NCI-H1694 (cell line): ENCODE results near the gene SRC.

Source experiments
- DNase-seq: peaks from one replicate; lab custom pipeline; 2025; lab: John Stamatoyannopoulos, UW

SRC gene

DNA sequence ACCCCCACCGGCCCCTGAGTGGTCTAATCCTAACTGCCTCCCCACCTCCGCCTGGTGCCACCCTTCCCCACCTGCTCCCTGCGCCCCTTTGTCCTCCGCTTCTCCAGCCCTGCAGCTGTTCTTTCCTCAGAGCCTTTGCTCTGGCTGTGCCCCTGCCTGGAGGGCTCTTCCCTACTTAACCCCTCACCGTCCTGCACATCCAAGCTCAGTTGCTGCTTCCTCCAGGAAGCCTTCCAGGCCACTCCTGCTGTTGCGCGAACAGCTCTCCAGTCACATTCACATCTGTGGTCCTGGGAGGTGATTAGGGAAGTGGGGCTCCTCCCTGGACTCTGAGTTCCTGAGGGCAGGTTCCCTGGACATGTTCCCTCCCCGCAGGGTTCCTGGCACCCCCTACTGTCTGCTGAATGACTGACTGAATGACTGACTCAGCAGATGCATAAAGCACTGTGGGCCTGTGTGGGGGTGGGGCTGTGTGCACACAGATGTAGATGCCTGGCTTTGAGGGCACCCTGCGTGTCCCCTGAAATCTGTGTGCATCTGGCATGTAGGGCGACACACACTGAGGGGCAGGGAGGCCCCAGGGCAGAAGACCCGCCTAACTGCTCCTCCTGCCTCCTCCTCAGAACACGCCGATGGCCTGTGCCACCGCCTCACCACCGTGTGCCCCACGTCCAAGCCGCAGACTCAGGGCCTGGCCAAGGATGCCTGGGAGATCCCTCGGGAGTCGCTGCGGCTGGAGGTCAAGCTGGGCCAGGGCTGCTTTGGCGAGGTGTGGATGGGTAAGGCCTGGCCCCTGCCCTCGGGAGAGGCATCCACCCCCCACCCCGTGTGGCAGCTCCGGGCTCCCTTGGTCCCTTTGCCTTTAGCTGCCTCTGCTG is 51.4 kb downstream of the SRC start:
- no peak for DNase-seq

DNA sequence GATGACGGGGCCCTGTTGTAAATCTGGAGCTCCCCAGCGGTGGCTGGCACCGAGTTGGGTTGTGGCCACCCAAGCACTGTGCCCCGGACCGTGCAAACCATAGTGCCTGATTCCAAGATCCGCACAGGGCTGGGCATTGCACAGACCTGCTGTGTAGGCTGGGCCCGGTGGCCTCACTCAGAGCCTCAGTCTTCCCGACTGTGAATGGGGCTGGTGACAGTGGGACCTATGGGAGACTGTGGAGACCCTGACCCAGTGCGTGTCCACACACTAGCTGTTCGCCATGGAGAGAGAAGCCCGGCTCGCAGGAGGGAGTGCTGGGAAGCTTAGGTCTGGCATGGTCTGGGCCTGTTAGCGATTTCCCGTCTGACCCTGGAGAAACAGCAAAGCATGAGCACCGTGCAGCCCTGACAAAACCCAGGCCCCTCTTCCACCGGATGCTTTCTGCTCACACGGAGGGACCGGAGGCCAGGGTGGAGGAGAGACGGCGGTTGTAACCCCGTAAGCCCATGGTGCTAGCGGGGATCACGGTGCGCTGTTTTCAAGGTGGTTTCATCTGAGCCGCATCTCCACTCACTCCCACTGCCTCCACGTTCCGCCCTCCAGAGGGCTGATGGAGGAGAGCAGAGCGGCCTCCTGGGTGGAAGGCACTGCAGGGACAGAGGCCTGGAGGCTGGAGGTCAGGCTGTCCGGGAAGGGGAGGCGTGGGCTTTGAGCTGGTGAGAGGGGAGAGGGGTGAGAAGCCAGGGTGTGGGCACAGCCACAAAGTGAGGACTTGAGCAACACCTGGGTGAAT is 52.2 kb downstream of the SRC start:
- DNase-seq, result no peak

DNA sequence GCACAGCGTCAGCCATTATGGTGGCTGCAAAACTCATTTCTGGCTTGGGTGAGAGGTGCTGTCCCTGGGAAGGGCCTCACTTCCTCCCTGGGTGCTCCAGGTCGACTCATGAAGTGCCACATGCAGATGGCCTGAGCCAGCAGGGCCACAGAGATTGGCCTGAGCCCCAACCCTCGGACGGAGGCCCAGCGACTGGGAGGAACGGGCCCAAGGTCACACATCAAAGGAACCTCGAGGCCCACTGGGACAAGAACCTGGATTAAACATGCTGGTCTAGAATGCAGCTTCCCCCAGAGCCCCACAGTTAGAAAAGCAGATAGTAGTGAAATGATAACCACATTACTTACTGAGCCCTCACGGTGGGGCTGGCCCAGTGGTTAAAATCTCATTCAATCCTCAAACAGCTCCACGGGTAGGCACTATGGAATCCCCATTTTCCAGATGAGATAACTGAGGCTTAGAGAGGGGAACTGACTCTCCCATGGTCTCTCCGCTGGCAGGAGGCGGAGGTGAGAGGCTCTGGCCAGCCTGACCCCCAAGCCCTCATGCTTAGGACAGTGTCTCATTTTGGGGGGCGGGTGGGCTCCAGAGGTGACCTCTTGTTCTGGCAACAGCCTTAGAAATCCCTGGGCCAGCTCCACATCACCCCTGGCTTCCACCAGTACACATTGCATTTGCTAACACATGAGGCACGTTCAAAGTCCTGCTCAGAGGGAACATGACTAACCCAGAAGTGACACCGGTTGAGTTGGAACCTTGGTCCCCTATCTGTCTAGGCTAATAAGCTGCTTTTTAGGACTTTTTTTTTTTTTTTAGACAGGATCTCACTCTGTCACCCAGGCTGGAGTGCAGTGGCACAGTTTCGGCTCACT is 53.0 kb downstream of the SRC start:
- no peak for DNase-seq

DNA sequence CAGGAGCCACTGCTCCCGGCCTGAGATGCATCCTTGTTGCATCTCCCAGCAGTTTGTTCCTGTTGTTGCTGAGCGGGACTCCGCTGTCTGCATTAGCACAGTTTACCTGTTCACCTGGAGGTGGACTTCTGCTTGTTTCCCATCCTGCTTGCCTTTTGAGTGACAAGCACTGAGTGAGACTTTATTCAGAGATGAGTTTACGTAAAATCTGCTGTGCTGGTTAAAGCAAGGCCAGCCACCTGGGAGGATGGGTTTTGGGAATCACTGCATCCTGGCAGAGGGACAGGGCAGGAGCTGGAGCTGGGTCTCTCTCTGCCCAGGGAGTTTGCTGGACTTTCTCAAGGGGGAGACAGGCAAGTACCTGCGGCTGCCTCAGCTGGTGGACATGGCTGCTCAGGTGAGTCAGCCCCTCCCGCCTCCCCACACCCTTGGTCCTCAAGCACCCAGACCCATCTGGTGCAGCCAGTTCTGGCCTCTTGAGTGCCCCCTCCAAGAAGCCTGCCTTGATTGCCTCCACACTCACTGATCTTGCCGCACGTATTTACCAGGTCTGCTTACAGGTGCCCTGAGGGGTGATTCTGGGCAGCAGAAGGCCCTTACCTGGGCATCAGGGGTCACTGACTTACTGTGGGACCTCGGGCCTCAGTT is 55.5 kb downstream of the SRC start:
- no peak for DNase-seq

DNA sequence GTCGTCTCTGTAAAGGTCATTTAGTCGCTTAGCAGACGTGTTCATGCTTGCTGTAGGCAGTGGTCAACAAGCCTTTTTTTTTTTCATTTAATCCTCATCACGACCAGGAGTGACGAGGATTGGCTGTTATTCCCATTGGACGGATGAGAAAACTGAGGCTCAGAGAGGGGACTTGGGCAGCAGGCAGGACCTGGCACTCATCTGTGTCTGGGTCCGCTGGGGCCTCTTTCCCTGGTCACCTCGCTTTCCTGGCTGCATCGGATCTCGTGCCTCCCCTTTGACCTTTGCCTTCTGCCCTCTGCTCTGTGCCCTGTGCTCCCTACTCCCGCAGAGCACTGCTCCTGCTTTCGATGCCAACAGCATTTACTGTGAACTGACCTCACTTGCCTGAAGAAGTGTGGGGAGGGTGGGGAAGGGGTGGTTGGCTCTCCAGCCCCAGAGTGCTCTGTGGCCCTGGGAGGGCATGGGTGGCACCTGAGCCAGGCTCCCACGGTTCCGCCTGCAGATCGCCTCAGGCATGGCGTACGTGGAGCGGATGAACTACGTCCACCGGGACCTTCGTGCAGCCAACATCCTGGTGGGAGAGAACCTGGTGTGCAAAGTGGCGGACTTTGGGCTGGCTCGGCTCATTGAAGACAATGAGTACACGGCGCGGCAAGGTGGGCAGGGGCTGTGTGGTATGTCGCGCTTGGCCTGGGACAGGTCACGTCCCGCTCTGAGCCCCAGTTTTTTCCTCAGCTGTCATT is 56.2 kb downstream of the SRC start:
- DNase-seq, result no peak

DNA sequence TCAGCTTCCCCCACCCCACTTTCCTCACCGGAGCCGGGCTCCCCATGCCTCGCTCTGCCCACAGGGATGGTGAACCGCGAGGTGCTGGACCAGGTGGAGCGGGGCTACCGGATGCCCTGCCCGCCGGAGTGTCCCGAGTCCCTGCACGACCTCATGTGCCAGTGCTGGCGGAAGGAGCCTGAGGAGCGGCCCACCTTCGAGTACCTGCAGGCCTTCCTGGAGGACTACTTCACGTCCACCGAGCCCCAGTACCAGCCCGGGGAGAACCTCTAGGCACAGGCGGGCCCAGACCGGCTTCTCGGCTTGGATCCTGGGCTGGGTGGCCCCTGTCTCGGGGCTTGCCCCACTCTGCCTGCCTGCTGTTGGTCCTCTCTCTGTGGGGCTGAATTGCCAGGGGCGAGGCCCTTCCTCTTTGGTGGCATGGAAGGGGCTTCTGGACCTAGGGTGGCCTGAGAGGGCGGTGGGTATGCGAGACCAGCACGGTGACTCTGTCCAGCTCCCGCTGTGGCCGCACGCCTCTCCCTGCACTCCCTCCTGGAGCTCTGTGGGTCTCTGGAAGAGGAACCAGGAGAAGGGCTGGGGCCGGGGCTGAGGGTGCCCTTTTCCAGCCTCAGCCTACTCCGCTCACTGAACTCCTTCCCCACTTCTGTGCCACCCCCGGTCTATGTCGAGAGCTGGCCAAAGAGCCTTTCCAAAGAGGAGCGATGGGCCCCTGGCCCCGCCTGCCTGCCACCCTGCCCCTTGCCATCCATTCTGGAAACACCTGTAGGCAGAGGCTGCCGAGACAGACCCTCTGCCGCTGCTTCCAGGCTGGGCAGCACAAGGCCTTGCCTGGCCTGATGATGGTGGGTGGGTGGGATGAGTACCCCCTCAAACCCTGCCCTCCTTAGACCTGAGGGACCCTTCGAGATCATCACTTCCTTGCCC is 57.4 kb downstream of the SRC start:
- no peak for DNase-seq

DNA sequence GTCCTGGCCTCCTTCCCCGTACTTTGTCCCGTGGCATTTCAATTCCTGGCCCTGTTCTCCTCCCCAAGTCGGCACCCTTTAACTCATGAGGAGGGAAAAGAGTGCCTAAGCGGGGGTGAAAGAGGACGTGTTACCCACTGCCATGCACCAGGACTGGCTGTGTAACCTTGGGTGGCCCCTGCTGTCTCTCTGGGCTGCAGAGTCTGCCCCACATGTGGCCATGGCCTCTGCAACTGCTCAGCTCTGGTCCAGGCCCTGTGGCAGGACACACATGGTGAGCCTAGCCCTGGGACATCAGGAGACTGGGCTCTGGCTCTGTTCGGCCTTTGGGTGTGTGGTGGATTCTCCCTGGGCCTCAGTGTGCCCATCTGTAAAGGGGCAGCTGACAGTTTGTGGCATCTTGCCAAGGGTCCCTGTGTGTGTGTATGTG is 58.5 kb downstream of the SRC start:
- no peak for DNase-seq

DNA sequence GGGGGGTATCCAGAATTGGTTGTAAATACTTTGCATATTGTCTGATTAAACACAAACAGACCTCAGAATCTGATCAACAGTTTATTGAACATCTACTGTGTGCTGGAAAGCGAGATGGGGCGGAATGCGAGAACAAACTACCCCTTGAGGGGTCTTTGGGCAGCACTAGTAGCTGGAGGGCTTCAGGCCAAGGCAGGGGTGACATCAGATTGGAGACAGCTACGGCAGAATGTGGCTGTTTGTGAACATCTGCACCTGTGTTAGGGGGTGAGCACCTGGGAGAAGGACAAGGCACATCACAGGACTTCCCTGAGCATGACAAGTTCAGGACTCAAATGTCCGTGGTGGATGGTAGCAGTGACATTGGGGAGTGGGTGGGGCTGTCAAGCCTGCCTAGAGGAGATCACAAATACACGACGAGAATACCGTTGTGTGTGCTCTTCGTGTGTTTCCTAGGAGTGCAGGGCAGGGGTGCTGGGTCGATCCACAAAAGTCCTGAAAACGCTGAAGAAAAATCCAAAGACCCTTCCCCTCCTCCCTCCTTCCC is 59.5 kb downstream of the SRC start:
- no peak for DNase-seq

DNA sequence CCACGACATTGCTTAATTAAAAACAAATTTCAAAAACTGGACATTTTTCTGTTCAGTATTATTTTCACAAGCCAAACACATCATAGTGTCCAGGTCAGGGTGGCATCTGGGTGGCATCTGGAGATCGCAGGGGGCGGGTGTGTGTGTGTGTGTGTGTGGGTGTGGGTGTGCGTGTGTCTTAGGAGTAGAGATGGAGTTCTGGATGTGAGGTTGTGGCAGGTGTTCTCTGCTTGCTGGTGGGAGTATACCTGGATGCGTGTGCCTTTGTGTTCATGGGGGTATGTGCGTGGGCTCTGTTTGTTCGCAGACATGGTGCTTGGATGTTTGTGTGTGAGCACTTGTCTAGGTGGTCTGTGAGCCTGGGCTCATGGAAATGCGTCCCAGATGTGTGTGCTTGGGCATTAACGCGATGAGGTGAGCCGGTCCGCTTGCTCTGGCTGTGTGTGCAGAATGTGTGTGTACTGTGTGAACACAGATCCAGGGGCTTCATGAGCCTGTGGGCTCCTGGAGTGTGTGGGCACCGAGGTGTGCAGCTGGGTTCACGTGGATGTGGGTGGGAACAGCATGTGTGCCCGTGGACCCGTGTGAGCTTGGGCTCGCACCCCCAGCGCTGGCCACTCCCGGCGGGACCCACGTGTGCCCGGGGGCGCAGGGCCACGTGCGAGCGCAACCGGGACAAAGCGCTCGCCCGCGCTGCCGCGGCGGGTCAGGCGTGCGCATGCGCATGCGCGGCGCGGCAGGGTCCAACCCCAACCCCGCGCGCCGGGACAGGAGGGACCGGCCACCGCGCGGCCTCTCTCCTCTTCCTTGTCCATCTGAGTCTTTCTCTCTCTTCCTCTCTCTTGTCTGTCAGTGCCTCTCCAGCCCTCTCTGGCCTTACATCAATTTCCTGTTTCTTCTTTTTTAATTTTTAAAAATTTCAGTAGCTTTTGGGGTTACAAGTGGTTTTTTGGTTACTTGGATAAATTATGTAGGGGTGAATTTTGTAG is 60.4 kb downstream of the SRC start:
- no peak for DNase-seq

DNA sequence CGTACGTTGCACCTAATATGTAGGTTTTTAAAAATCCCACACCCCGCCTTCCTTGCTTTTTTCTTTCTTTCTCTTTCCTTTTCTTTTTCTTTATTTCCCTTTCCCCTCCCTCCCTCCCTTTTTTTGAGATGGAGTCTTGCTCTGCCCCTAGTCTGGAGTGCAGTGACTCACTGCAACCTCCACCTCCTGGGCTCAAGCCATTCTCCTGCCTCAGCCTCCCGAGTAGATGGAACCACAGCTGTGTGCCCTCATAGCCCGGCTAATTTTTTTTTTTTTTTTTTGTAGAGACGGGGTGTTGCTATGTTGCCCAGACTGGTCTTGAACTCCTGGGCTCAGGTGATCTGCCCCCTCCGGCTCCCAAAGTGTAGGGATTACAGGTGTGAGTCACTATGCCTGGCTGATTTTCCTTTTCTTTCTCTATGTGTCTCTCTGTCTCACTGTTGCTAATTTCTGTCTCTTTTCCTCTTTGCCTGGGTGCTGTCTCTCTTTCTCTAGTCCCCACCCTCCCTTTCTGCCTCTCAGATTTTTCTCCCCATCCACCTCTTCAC is 61.2 kb downstream of the SRC start:
- no peak for DNase-seq

DNA sequence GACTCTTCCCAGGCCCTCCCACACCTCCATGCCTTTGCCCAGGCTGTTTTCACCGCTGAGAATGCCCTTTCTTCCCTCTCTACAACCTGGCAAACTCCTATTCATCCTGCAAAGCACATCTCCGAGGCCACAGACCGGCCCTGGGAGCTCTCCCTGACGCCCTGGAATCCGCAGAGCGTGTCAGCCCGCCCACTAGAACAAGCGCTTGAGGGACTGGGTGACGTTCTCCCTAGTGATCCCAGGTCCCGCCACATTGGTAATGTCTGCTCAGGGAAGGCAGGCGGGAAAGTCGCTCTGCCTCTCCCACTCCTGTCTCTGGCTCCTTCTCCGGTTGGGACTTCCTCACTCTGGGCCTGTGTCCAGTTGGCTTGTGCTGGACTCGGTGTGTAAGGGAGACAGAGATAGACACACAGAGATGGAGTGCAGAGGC is 61.6 kb downstream of the SRC start:
- DNase-seq, result no peak

DNA sequence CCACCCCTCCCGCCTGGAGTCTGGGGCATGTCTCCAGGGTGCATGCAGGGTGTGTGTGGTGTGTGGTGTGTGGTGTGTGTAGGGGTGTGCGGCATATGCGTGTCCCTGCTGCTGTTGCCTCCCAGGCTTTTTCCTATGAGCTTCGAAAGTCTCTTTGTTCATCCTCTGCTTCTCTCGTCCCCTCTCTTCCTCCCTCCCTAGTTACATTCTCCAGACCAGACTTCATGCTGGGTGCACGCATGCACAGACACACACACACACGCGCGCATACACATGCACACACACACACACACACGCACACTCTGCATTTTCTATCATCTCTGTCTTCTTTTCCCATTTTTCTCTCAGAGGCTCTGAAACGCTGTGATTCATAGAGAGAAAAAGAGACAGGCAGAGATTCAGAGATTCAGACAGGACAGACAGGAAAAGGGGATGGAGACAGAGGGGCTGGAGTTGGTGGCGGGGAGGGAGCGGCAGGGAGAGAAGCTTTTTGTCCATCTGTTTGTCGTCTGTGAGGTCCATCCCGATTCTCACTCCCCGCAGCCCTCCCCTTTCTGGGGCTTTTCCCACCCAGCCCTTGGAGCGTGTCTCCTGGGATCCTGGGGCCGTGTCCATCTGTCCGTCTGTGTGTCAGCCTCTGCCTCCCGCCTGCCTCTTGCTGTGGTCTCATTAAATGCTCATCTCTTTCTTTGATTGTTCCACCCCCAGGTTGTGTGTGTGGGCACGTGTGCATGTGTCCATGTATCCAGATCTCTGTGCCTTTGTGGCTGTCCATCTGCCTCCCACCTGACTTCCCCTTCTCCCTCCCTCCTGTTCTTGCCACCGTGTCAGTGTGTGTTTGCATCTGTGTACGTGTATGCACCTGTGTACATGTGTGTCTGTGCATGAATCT is 62.6 kb downstream of the SRC start:
- DNase-seq, result no peak

DNA sequence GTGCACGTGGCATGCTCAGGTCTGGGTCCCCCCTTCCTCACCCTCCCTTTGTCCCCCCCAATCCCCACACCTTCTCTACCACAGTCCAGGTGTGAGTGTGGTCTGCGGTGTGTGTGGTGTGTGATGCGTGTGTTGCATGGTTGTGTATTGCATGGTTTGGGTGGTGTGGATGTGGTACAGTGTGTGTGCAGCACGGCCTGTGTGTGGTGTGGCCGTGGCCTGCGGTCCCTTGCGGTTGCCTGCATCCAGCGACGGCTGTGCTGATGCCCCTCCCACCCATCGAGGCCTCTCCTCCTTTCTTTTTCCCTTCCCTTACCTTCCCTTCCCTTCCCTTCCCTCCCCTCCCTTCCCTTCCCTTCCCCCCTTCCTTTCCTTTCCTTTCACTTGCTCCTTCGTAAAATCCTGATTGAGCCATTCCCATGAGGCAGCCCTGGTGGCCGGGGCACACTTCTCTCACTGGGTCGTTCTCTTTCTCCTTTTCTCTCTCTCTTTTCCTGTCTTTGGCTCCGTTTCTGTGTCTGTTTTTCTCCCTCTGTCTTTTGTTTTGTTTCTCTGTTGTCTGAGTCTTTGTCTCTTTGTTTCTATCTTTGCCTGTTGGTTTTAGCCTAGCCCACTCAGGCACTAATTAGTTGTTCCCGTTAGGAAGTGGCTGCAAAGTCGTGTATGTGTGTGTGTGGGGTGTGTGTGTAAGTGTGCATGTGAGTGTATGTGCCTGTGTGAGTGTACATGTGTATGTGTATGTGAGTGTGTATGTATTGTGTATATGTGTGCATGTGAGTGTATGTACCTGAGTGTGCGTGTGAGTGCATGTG is 65.7 kb downstream of the SRC start:
- no peak for DNase-seq

DNA sequence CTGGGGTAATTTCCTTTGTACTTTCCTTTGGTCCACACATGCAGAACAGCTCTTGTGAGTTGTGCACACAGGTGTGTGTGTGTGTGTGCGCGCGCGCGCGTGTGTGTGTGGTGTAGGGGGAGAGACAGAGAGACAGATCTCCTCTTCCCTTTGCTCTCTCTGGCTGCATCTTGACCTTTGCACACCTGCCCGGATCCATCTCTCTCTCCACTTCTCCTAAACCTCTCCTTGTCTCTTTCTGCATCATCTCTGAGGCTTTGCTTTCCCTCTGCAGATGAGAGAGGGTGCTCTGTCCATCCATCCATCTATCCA is 67.0 kb downstream of the SRC start:
- DNase-seq, result no peak

DNA sequence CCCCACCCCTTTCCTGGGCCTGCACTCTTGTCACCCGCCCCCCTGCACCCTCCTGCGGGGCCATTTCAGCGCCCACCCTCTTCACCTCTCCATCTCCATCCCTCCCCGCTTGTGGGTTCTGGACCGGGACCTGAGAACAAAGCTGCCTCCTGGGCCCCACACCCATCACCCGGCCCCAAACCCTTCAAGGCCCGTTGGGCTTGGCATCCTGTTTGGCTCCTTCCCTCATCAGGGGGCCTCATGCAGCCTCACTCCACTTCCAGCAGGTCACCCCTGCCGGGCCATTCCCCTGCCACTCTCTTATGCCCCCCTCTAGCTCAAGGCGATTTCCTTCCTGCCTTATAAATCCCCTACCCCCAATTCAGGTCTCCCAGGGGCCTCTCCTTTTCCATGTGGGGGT is 67.4 kb downstream of the SRC start:
- DNase-seq, result no peak
